K562 (cell line): ENCODE results near the gene MMP24OS.

Experiments used
- EZH2 ChIP-seq: IDR thresholded peaks from 2 replicates; pipeline ENCODE4 v1.6.1; 2012; ENCODE audit warnings: low read depth, mild to moderate bottlenecking, inconsistent platforms, low read length, borderline replicate concordance
- IRF2 ChIP-seq: sonication (generic); formaldehyde crosslinking; IDR thresholded peaks from 2 replicates; pipeline ENCODE4 v1.8.1; 2022; ENCODE audit warnings: mild to moderate bottlenecking, missing genetic modification reagents
- KAT7 ChIP-seq: sonication (generic); formaldehyde crosslinking; IDR thresholded peaks from 2 replicates; pipeline ENCODE4 v1.8.0; 2022; ENCODE audit warnings: missing genetic modification reagents, mild to moderate bottlenecking, borderline replicate concordance
- NFYB ChIP-seq: IDR thresholded peaks from 2 replicates; pipeline ENCODE4 v1.6.1; 2011; ENCODE audit warnings: mild to moderate bottlenecking, moderate library complexity; ENCODE audit not compliant: insufficient read length; ENCODE audit errors: extremely low read depth
- POLR2A ChIP-seq: fragments of 450-650 bp; conservative IDR thresholded peaks from 2 replicates; pipeline ENCODE4 v1.6.1; 2016
- SMAD2 ChIP-seq: fragments of 150-350 bp; IDR thresholded peaks from 2 replicates; pipeline ENCODE4 v1.6.1; 2014; ENCODE audit warnings: low read depth, mild to moderate bottlenecking, low read length
- STAT5B ChIP-seq: fragments of 250-450 bp; sonication (Bioruptor Pico); IDR thresholded peaks from 2 replicates; pipeline ENCODE4 v1.8.0; 2021; ENCODE audit warnings: mild to moderate bottlenecking, inconsistent platforms
- TAF15 ChIP-seq: fragments of 200-400 bp; formaldehyde crosslinking; IDR thresholded peaks from 2 replicates; pipeline ENCODE4 v1.6.1; 2017; ENCODE audit warnings: mild to moderate bottlenecking, low read depth, low read length, moderate library complexity
- ZNF184 ChIP-seq: sonication (generic); formaldehyde crosslinking; IDR thresholded peaks from 2 replicates; pipeline ENCODE4 v1.5.0; 2020; ENCODE audit warnings: missing genetic modification reagents
- ZNF76 ChIP-seq: fragments of 250-450 bp; sonication (Bioruptor Pico); IDR thresholded peaks from 2 replicates; pipeline ENCODE4 v1.4.0; 2020; ENCODE audit warnings: mild to moderate bottlenecking, moderate library complexity, borderline replicate concordance
- TF ChIP-seq, protein P1 (sequence below), 2 experiments: fragments of 200-800 bp in 1 of 2; sonication (Bioruptor generic) in 1 of 2; sonication (generic) in 1 of 2; formaldehyde crosslinking in 1 of 2; IDR thresholded peaks in 1 of 2; conservative IDR thresholded peaks in 1 of 2; 2 replicates each; pipeline versions ENCODE4 v1.5.0 to v1.6.1; 2016 to 2020; ENCODE audit warnings: missing compliant biosample characterization in 1 of 2, missing genetic modification characterization in 1 of 2, missing genetic modification reagents in 1 of 2
- TF ChIP-seq, protein P2 (sequence below), 3 experiments: IDR thresholded peaks in 2 of 3; conservative IDR thresholded peaks in 1 of 3; 2 replicates each; pipeline ENCODE4 v1.5.1; 2011 to 2012; ENCODE audit warnings: low read length in 3 of 3, mild to moderate bottlenecking in 3 of 3, control low read depth in 2 of 3, improper control_type of control experiment in 1 of 3, inconsistent platforms in 1 of 3, low read depth in 1 of 3, mixed read lengths in 1 of 3, moderate library complexity in 1 of 3; ENCODE audit not compliant: insufficient read depth in 2 of 3
- TF ChIP-seq, protein P3 (sequence below): fragments of 450-650 bp; IDR thresholded peaks from 2 replicates; pipeline ENCODE4 v1.6.1; 2018; ENCODE audit not compliant: partially characterized antibody
- TF ChIP-seq, protein P4 (sequence below): fragments of 250-450 bp; sonication (Bioruptor Pico); IDR thresholded peaks from 2 replicates; pipeline ENCODE4 v1.5.0; 2020; ENCODE audit warnings: mild to moderate bottlenecking

DNA sequence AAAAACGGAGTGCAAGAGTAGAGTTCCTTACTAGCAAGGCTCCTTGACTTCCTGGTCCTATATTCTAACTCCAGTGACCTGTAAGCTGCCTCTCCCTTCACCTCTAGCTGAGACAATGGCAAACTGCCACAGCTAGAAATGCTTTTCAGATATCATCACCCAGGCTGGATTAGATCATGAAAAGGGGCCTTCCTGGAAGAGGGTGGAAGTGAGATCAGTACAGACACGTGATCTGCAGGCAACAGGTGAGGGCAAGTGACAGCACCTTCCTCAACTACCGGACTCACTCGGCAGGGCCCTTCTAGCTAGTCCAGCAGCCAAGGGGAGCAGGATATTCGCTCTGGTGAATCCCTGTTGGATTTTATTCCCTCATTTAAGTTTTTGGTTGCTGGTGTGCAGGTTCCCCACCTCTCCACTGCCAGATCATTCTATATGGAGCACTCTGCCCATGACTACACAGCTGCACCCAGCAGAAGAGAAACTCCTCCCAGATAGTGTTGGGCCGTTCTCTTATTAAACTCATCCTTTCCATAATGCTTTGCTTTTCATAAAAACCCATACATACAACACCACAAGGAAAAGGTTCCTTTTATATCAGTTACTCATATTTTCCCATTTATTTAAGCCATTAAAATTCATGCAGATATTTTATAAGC lies 40.7 kb upstream of the MMP24OS start:
- TF ChIP-seq, protein P1, sequence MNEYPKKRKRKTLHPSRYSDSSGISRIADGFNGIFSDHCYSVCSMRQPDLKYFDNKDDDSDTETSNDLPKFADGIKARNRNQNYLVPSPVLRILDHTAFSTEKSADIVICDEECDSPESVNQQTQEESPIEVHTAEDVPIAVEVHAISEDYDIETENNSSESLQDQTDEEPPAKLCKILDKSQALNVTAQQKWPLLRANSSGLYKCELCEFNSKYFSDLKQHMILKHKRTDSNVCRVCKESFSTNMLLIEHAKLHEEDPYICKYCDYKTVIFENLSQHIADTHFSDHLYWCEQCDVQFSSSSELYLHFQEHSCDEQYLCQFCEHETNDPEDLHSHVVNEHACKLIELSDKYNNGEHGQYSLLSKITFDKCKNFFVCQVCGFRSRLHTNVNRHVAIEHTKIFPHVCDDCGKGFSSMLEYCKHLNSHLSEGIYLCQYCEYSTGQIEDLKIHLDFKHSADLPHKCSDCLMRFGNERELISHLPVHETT (CRISPR knock-in tag; conservative IDR thresholded peaks at IDR 0.05 in 1 of 2, IDR thresholded peaks at IDR 0.05 in 1 of 2) = no peak
- no peak for TF ChIP-seq ZNF76 (CRISPR knock-in tag)
- TF ChIP-seq, protein P2, sequence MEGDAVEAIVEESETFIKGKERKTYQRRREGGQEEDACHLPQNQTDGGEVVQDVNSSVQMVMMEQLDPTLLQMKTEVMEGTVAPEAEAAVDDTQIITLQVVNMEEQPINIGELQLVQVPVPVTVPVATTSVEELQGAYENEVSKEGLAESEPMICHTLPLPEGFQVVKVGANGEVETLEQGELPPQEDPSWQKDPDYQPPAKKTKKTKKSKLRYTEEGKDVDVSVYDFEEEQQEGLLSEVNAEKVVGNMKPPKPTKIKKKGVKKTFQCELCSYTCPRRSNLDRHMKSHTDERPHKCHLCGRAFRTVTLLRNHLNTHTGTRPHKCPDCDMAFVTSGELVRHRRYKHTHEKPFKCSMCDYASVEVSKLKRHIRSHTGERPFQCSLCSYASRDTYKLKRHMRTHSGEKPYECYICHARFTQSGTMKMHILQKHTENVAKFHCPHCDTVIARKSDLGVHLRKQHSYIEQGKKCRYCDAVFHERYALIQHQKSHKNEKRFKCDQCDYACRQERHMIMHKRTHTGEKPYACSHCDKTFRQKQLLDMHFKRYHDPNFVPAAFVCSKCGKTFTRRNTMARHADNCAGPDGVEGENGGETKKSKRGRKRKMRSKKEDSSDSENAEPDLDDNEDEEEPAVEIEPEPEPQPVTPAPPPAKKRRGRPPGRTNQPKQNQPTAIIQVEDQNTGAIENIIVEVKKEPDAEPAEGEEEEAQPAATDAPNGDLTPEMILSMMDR (IDR thresholded peaks at IDR 0.05 in 2 of 3, conservative IDR thresholded peaks at IDR 0.05 in 1 of 3; ENCODE audit: insufficient read depth in 2 of 3, low read depth in 1 of 3, low read length in 3 of 3) = no peak
- TF ChIP-seq, protein P3, sequence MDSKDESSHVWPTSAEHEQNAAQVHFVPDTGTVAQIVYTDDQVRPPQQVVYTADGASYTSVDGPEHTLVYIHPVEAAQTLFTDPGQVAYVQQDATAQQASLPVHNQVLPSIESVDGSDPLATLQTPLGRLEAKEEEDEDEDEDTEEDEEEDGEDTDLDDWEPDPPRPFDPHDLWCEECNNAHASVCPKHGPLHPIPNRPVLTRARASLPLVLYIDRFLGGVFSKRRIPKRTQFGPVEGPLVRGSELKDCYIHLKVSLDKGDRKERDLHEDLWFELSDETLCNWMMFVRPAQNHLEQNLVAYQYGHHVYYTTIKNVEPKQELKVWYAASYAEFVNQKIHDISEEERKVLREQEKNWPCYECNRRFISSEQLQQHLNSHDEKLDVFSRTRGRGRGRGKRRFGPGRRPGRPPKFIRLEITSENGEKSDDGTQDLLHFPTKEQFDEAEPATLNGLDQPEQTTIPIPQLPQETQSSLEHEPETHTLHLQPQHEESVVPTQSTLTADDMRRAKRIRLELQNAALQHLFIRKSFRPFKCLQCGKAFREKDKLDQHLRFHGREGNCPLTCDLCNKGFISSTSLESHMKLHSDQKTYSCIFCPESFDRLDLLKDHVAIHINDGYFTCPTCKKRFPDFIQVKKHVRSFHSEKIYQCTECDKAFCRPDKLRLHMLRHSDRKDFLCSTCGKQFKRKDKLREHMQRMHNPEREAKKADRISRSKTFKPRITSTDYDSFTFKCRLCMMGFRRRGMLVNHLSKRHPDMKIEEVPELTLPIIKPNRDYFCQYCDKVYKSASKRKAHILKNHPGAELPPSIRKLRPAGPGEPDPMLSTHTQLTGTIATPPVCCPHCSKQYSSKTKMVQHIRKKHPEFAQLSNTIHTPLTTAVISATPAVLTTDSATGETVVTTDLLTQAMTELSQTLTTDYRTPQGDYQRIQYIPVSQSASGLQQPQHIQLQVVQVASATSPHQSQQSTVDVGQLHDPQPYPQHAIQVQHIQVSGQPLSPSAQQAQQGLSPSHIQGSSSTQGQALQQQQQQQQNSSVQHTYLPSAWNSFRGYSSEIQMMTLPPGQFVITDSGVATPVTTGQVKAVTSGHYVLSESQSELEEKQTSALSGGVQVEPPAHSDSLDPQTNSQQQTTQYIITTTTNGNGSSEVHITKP = no peak
- TF ChIP-seq IRF2 (CRISPR knock-in tag) = no peak
- TF ChIP-seq, protein P4, sequence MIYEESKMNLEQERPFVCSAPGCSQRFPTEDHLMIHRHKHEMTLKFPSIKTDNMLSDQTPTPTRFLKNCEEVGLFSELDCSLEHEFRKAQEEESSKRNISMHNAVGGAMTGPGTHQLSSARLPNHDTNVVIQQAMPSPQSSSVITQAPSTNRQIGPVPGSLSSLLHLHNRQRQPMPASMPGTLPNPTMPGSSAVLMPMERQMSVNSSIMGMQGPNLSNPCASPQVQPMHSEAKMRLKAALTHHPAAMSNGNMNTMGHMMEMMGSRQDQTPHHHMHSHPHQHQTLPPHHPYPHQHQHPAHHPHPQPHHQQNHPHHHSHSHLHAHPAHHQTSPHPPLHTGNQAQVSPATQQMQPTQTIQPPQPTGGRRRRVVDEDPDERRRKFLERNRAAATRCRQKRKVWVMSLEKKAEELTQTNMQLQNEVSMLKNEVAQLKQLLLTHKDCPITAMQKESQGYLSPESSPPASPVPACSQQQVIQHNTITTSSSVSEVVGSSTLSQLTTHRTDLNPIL (CRISPR knock-in tag) = no peak
- TF ChIP-seq ZNF184 (CRISPR knock-in tag) = no peak
- TF ChIP-seq SMAD2 = no peak
- no peak for TF ChIP-seq NFYB
- TF ChIP-seq POLR2A = no peak
- TF ChIP-seq TAF15 = no peak
- no peak for TF ChIP-seq STAT5B (CRISPR knock-in tag)
- no peak for TF ChIP-seq EZH2
- no peak for TF ChIP-seq KAT7 (CRISPR knock-in tag)
